Stimulated activated CD8-positive, alpha-beta memory T cell treated with anti-CD3 and anti-CD28 coated beads, Interleukin-12 subunit alpha, Interleukin-12 subunit beta, amount 100 ng/mL, for 4 hours (primary cell): ENCODE data around the gene GOLGA6L6.
"Not testable (repeated sequence)": the region's sequence is repeated elsewhere in the genome, so short reads cannot be mapped to it uniquely, and the experiment has no call there.

Experiments
- DNase-seq: peaks from one replicate; pipeline ENCODE4 v3.0.0-alpha.2; 2020; ENCODE audit warnings: low read depth

Gene GOLGA6L6

DNA sequence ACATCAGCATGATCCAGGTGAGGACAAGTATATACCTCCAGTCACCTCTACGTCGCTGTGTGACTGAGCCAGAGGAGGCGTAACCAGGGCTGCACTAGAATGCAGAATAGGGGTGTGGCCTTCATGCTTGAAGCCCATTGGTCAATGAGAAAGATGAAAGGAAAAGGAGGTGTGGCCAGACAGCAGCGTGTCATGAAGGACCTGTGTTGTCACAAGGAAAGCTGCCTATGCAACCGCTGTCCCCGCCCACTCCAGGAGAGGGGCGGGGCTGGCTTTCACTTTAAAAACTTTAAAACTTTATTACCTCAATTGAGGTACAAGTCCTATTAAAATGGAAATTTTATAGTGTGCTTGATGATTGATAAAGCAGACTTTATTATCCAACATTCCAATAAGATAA lies at the start of gene GOLGA6L6:
Gene GOLGA6L6, minus strand, starts transcription at position 101 of the 400 bp plus-strand sequence. Its CDS starts 91 bp downstream, at position 10.
- DNase-seq = not testable (repeated sequence)

- not testable (repeated sequence) for DNase-seq
Measured at GRCh38 chr15:20590069-20590468, 48.5 kb upstream of the GOLGA6L6 start.

GRCh38 chr15:20586821-20587220 lies 45.2 kb upstream of the GOLGA6L6 start:
- not testable (repeated sequence) for DNase-seq

GRCh38 chr15:20582726-20583115 lies 41.1 kb upstream of the GOLGA6L6 start:
- not testable (repeated sequence) for DNase-seq

DNA sequence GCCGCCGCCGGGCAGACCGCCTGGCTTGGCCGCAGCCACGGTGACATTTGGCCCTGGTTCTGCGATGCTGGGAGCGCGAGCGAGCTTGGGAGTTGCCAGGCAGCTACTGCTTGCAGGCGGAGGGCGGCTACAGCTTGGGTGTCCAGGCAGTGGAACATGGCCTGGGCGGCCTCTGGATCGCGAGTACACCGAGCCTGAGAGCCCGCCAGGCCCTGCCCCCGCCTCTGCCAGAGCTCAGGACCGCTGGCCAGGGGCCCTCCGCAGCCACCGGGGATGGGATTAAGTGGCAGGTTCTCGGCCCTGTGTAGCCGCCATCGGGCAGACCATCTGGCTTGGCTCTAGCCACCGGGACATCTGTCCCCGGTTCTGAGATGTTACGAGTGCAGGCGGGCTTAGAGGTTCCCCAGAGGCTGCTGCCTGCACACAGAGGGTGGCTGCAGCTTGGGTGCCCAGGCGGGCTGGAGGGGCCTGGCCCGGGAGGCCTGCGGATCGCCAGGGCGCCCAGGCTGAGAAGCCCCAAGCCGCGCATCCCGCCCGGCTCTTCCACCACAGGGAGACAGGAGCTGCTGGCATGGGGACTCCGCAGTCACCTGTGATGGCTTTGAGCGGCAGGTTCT lies 40.6 kb upstream of the GOLGA6L6 start:
- DNase-seq = not testable (repeated sequence)

DNA sequence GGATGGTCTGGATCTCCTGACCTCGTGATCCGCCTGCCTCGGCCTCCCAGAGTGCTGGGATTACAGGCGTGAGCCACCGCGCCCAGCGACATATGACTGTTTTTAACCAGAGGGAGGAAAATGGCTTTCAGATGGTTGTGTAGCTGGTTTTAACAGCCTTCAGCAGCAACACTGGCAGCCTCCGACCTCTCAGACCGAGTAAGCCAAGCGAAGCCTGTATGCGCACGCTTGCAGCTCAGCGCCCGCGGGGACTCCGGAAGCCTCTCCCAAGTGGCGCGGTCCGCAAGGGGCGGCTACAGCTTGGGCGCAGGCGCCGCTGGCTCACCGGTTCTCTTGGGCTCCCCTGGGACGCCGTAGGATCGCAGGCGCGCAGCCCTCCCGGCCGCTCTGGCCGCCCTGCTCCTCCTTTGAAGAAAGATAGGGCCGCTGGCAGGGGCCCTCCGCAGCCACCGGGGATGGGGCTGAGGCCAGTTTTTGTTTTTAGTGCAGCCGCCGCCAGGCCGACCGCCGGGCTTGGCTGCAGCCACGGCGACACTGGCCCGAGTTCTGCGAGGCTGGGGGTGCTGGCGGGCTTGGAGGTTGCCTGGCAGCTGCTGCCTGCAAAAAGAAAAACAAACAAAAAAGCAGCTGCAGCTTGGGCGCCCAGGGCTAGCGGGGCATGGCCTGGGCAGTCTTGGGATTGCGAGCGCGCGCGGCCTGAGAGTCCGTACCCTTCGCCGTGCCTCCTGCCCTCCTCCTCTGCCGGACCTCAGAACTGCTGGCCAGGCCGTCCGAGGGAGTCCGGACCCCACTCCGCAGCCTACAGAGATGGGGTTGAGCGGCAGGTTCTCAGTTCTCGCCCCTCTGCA lies 39.9 kb upstream of the GOLGA6L6 start:
- DNase-seq = not testable (repeated sequence)

DNA sequence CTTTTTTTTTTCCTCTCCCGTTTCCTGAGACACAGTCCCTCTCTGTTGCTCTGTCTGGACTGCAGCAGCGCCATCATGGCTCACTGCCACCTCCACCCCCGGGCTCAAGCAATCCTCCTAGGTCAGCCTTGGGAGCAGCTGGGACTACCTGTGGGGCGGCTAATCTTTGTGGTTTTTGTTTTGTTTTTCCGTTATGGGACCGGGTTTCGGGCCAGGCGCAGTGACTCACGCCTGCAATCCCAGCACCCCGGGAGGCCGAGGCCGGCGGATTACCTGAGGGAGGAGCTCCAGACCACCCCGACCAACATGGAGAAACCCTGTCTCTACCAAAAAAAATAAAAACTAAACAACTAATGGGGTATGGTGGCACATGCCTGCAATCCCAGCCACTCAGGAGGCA lies 38.1 kb upstream of the GOLGA6L6 start:
- not testable (repeated sequence) for DNase-seq

- not testable (repeated sequence) for DNase-seq
Measured at GRCh38 chr15:20551289-20551688, 9.7 kb upstream of the GOLGA6L6 start.

- not testable (repeated sequence) for DNase-seq
Measured at GRCh38 chr15:20505926-20506658, 35.5 kb downstream of the GOLGA6L6 start.

DNA sequence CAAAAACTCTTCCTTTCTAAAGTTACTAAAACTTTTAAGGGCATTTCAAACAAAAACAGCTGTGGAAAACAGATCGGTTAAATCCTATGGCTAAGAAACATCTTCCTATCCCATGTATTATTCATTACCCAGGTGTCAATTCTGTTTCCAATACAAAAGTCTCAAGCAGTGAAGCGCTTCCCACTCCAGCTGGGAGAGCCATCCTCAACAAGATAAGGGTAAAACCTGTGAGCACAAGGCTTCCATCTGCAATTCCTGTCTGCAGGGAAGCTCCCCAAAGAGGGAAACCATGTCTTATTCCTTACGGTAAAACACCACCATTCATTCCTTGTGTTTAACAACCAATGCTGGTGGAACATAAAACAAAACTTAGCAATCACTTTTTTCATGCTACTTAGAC lies 38.8 kb downstream of the GOLGA6L6 start:
- not testable (repeated sequence) for DNase-seq

- DNase-seq = not testable (repeated sequence)
Measured at GRCh38 chr15:20501512-20502222, 39.9 kb downstream of the GOLGA6L6 start.

DNA sequence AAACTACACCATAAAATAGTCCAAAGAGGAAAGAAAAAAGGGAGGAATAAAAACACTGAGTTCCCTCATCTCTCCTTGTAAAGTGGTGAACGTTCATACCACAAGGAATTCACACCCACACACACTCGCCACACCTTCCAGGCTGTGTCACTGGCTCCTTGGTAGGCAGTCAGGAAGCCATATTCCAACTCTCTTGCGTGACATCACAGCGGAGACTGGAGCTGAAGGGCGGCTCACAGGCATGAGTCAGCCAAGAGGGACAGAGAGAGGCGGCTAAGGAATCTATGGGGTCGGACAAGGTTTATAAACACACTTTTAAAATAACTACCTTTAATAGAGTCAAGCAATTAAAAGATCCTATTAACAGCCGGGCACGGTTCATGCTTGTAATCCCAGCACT lies 43.8 kb downstream of the GOLGA6L6 start:
- not testable (repeated sequence) for DNase-seq

- not testable (repeated sequence) for DNase-seq
Measured at GRCh38 chr15:20493035-20493434, 48.6 kb downstream of the GOLGA6L6 start.

GRCh38 chr15:20492598-20492997 lies 49.0 kb downstream of the GOLGA6L6 start:
- not testable (repeated sequence) for DNase-seq

DNA sequence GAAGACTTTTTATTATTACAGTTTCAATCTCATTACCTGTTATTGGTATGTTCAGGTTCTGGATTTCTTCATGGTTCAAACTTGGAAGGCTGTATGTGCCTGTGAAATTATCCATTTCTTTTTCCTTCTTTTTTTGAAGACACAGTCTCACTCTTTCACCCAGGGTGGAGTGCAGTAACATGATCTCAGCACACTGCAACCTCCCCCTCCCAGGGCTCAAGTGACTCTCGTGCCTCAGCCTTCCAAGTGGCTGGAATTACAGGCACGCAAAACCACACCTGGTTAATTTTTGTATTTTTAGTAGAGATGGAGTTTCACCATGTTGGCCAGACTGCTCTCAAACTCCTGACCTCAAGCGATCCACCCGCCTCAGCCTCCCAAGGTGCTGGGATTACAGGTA lies 52.3 kb downstream of the GOLGA6L6 start:
- DNase-seq = not testable (repeated sequence)
